Astrocyte (in vitro differentiated cells and primary cell): Measurements from ENCODE around the gene DNAJB12. TPM values are rescaled to one million over a fixed set of nuclear protein-coding genes. Genes with fewer than 3 reads are reported as not detected.
"Not testable (repeated sequence)": the region's sequence is repeated elsewhere in the genome, so short reads cannot be mapped to it uniquely, and the experiment has no call there.

Experiments used
- DNase-seq: peaks from one replicate; pipeline ENCODE4 v3.0.0-alpha.2; 2010; ENCODE audit warnings: low read depth
- FAIRE-seq: peaks from 2 replicates; lab custom pipeline; 2011; peaks lifted over from hg19 to GRCh38; lab: Jason Lieb, UNC
- H2AFZ ChIP-seq: 2 replicates; pipeline ENCODE4 v1.6.0; 2012; ENCODE audit warnings: low read depth, low read length, inconsistent platforms
- H3K27ac ChIP-seq: 2 replicates; pipeline ENCODE4 v1.5.1; 2011; ENCODE audit warnings: low read depth, low read length, inconsistent platforms
- H3K27me3 ChIP-seq: 2 replicates; pipeline ENCODE4 v1.6.0; 2011; ENCODE audit warnings: low read length, inconsistent platforms; ENCODE audit not compliant: insufficient read depth
- H3K36me3 ChIP-seq: 2 replicates; pipeline ENCODE4 v1.5.1; 2011; ENCODE audit warnings: low read length, inconsistent platforms; ENCODE audit not compliant: insufficient read depth
- H3K4me1 ChIP-seq: 2 replicates; pipeline ENCODE4 v1.5.1; 2011; ENCODE audit warnings: low read length, inconsistent platforms; ENCODE audit not compliant: insufficient read depth
- H3K4me2 ChIP-seq: 2 replicates; pipeline ENCODE4 v1.6.0; 2012; ENCODE audit warnings: low read length, inconsistent platforms
- H3K4me3 ChIP-seq: 2 replicates; pipeline ENCODE4 v1.5.1; 2011; ENCODE audit warnings: low read depth, mild to moderate bottlenecking, low read length, inconsistent platforms; ENCODE audit not compliant: insufficient read depth
- H3K79me2 ChIP-seq: 2 replicates; pipeline ENCODE4 v1.6.0; 2012; ENCODE audit warnings: mild to moderate bottlenecking, low read length, inconsistent platforms; ENCODE audit not compliant: insufficient read depth
- H3K9ac ChIP-seq: 2 replicates; pipeline ENCODE4 v1.6.0; 2012; ENCODE audit warnings: mild to moderate bottlenecking, low read length, inconsistent platforms
- H3K9me3 ChIP-seq: 2 replicates; pipeline ENCODE4 v1.5.1; 2012; ENCODE audit warnings: low read depth, mild to moderate bottlenecking, low read length, inconsistent platforms; ENCODE audit not compliant: insufficient read depth
- H4K20me1 ChIP-seq: 2 replicates; pipeline ENCODE4 v1.6.0; 2012; ENCODE audit warnings: low read length, inconsistent platforms; ENCODE audit not compliant: insufficient read depth
- H3K27ac Mint-ChIP-seq: one replicate; pipeline ENCODE4 v1.8.0; 2021; ENCODE audit warnings: mild to moderate bottlenecking, mixed read lengths; ENCODE audit not compliant: unreplicated experiment
- H3K27me3 Mint-ChIP-seq: one replicate; pipeline ENCODE4 v1.8.0; 2021; ENCODE audit warnings: low read depth, mixed read lengths; ENCODE audit not compliant: unreplicated experiment
- H3K36me3 Mint-ChIP-seq: one replicate; pipeline ENCODE4 v1.8.0; 2021; ENCODE audit warnings: low read depth, mixed read lengths; ENCODE audit not compliant: unreplicated experiment
- H3K4me1 Mint-ChIP-seq: one replicate; pipeline ENCODE4 v1.8.0; 2021; ENCODE audit warnings: low read depth, mixed read lengths; ENCODE audit not compliant: unreplicated experiment
- H3K4me3 Mint-ChIP-seq: one replicate; pipeline ENCODE4 v1.8.0; 2021; ENCODE audit warnings: mild to moderate bottlenecking, moderate library complexity, mixed read lengths; ENCODE audit not compliant: unreplicated experiment
- H3K9me3 Mint-ChIP-seq: one replicate; pipeline ENCODE4 v1.8.0; 2021; ENCODE audit warnings: mild to moderate bottlenecking, mixed read lengths; ENCODE audit not compliant: unreplicated experiment
- CTCF ChIP-seq: IDR thresholded peaks from 2 replicates; pipeline ENCODE4 v1.5.1; 2011; ENCODE audit warnings: low read depth, mild to moderate bottlenecking, inconsistent platforms, low read length, moderate library complexity; ENCODE audit not compliant: insufficient read depth
- EZH2 ChIP-seq: IDR thresholded peaks from 2 replicates; pipeline ENCODE4 v1.6.1; 2012; ENCODE audit warnings: mild to moderate bottlenecking, low read length, inconsistent platforms; ENCODE audit not compliant: insufficient read depth
- total RNA-seq: library from RNA; stranded (reverse); gene quantifications from 2 replicates; pipeline ENCODE4 v1.2.1, GENCODE V29; 2021

The DNAJB12 gene
- total RNA-seq, 1 donor from 2014 or later, result 24.3 TPM

GRCh38 chr10:72297281-72297804 is 57.4 kb downstream of the DNAJB12 start:
- TF ChIP-seq EZH2 (no peak), CTCF (no peak)
- Mint-ChIP-seq H3K27me3 (peaks cover 5% of the 10 kb centered on the region), H3K36me3 (peaks cover 2% of the 10 kb centered on the region), H3K27ac (peak overlapping the region; percentile 97), H3K9me3 (no peaks in the 10 kb centered on the region), H3K4me1 (peaks cover 8% of the 10 kb centered on the region), H3K4me3 (peak overlapping the region; percentile 76)
- Histone ChIP-seq H3K79me2 (no peaks in the 10 kb centered on the region), H3K36me3 (no peaks in the 10 kb centered on the region), H3K4me1 (peaks cover 15% of the 10 kb centered on the region), H3K4me2 (peak overlapping the region; percentile 88), H2AFZ (peak overlapping the region; percentile 69), H3K9me3 (no peaks in the 10 kb centered on the region), H3K27ac (peak overlapping the region; percentile 94), H3K4me3 (peak overlapping the region; percentile 54), H3K27me3 (no peaks in the 10 kb centered on the region), H3K9ac (peak overlapping the region; percentile 88), H4K20me1 (no peaks in the 10 kb centered on the region)
- peak; percentile 96 for DNase-seq
- no peak for FAIRE-seq

GRCh38 chr10:72296829-72297280 is 57.9 kb downstream of the DNAJB12 start:
- not testable (repeated sequence) for FAIRE-seq, H3K36me3 Mint-ChIP-seq, H3K36me3 ChIP-seq, H2AFZ ChIP-seq, DNase-seq, H3K27me3 ChIP-seq, H3K9me3 Mint-ChIP-seq, H4K20me1 ChIP-seq, H3K4me1 Mint-ChIP-seq, H3K4me3 ChIP-seq, H3K27me3 Mint-ChIP-seq, H3K9me3 ChIP-seq, H3K79me2 ChIP-seq
- H3K9ac ChIP-seq, result peak overlapping the region; percentile 88
- H3K27ac Mint-ChIP-seq, result peak overlapping the region; percentile 97
- H3K4me2 ChIP-seq, result peak overlapping the region; percentile 88
- H3K4me1 ChIP-seq, result peaks cover 15% of the 10 kb centered on the region
- H3K4me3 Mint-ChIP-seq, result peak overlapping the region; percentile 76
- H3K27ac ChIP-seq, result peak overlapping the region; percentile 78

GRCh38 chr10:72295330-72295910 is 59.3 kb downstream of the DNAJB12 start:
- Histone ChIP-seq H2AFZ (no peak overlapping the region), H3K9ac (no peak overlapping the region), H3K9me3 (no peaks in the 10 kb centered on the region), H3K79me2 (no peaks in the 10 kb centered on the region), H3K27me3 (no peaks in the 10 kb centered on the region), H3K27ac (no peak overlapping the region), H4K20me1 (no peaks in the 10 kb centered on the region), H3K4me3 (no peak overlapping the region), H3K36me3 (no peaks in the 10 kb centered on the region), H3K4me1 (peaks cover 15% of the 10 kb centered on the region), H3K4me2 (no peak overlapping the region)
- no peak overlapping the region for H3K4me3 Mint-ChIP-seq
- peaks cover 2% of the 10 kb centered on the region for H3K36me3 Mint-ChIP-seq
- no peaks in the 10 kb centered on the region for H3K9me3 Mint-ChIP-seq
- no peak for TF ChIP-seq CTCF
- TF ChIP-seq EZH2, result no peak
- FAIRE-seq (no peak), DNase-seq (no peak)
- H3K4me1 Mint-ChIP-seq, result peaks cover 8% of the 10 kb centered on the region
- peaks cover 5% of the 10 kb centered on the region for H3K27me3 Mint-ChIP-seq
- H3K27ac Mint-ChIP-seq, result peak overlapping the region; percentile 81
